NCI-H2107 treated with DMSO at 0.1 percent for 48 hours (cell line): ENCODE data around the gene PODXL.
A peak's percentile ranks its signal among the peaks of the same experiment; 100 is the strongest.

Source experiments
- DNase-seq: peaks from one replicate; lab custom pipeline; 2025; ENCODE audit not compliant: unreplicated experiment; lab: John Stamatoyannopoulos, UW

Gene PODXL

DNA sequence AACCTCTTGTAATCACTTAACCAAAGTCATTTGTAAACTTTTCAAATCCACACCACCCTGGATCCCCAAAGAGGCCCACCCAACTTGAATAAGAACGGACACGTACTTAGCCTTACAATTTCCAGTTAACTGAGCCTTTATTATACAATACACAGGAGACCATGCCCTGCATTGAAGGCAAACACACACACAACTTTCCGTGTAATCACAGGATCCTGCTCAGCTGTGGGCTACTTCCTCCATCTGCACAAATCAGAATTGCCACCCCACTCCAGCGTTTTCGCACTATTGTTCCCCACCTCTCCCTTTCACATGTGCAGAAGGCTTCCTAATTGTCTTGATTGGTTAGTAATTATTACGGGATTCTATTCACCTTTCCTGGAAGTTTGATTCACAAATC is 12.1 kb upstream of the PODXL start:
- no peak for DNase-seq

DNA sequence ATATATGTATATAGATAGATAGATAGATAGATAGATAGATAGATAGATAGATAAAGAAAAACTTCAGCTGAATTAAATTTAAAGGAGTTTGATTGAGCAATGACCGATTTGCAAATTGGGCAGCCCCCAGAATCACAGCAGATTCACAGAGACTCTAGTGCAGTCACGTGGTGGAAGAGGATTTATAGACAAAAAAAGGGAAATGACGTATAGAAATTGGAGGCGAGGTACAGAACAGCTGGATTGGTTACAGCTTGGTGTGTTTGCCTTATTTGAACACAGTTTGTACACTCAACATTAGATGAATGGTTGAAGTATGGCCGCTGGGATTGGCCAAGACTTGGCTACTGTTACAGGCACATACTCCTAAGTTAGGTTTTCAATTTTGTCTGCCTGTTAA is 8.2 kb upstream of the PODXL start:
- no peak for DNase-seq

DNA sequence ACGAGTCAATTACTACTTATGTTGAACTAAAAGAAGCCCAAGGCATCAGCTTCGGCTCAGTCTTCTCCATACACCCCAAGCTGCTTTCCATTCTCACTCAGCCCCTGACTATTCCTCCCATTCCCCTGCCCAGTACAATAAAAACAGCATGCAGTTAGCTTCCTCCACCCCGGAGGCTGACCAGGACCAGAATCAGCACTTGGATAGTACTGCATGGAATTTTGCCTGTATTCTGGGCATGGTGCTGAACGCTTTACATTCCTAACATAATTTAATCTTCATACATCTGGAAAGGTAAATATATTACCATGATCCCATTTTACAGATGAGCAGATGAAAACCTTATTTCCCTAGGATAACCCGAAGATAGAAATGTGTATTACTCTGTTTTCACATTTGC is 7.5 kb upstream of the PODXL start:
- no peak for DNase-seq

DNA sequence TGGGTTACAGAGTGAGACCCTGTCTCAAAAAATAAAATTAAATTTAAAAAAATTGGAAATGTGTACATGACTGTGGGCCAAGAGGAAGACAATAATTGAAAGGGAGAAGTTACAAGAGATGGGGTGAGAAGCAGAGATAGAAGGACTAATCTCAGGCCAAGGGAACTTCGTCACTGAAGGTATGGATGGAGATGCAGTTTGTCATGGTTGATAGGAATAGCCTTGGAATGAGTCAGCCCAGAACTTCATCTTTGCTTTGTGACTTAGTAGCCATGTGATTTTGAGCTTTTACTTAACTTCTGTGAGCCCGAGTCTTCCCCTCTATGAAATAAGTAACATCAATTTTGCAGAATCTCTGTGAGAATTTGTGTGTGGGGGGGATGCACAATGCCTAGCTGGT is 6.5 kb upstream of the PODXL start:
- DNase-seq, result no peak

DNA sequence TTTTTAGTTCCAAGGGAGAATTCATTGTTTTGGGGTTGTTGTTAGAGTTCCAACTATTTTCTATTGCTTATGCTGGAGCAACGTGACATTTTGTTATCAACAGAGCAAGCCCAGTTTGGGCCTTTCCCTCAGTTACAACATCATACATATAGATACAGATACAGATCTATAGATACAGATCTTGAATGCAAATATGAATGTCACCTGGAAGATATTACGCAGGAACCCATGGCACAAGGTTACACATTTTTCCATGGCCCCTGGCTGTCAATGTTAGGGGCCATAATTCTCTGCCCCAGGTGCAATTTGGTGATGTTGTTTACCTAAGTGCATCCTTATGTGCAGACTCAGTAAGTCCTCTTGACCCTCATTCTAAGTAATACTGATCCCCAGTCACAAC is 3.6 kb upstream of the PODXL start:
- DNase-seq, result no peak

DNA sequence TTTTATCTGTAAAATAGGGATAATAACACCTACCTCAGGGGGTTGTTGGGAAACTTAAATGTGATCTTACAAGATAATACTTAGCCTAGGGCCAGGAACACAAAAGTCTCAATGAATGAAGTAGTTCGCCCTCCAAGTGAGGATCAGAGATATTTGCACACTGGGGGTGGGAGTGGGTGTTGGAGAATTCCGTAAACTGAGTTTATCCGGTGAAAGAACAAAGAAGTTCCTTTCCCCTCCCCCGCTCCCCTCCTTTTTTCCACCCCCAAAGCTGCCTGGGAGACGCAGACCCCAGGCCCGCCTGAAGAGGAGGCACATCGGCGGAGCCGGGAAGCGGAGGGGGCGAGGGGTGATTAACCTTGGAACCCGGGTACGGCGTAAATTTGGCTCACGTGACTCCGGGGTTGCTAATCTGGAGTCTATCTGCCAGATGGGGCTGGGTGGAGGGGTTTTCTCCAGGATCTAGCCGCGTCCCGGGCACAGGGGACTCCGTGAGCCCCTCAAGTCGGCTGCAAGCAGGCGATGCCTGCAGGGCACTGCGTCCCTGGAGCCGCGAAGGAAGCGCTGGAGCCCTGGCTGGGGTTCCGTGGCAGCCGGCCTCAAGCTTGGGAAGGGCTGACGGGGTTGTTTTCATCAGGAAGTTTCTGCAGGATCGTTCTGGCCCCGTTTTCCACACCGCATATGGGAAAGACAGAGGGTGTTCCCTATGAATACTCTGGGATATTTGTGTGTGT is 1.4 kb upstream of the PODXL start:
- DNase-seq, result no peak

DNA sequence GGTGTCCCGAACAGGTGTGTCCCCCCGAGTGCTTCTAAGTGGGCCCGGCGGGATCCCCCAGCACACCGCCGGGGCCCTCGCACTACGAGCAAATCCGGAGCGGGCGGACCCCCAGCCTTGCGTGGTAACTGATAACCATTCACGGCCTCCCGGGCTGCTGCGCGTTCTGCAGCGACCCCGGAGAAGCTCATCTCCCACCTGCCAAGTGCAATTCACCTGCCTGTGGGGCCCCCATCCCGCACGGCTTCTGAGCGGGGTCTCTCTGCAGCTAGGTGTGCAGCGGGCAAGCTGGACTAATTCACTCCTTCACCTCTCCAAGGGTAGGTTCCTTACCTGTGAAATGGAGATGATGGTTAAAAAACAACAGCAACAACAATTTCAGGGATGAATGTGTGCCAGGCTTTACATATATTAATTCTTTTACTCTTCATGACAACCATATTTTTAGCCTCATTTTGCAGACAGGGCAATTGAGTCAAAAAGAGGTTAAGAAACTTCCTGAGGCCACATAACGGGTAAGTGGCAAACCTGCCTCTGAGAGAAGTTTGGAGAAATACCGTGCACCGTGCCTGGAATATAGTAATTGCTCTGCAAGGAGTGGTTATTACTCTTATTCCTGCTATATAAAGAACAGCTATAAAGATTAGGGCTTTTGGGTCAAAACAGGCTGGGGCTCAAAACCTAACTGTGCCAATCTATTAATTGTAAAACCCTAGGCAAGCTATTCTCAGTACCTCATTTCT is 652 bp upstream of the PODXL start:
- no peak for DNase-seq

DNA sequence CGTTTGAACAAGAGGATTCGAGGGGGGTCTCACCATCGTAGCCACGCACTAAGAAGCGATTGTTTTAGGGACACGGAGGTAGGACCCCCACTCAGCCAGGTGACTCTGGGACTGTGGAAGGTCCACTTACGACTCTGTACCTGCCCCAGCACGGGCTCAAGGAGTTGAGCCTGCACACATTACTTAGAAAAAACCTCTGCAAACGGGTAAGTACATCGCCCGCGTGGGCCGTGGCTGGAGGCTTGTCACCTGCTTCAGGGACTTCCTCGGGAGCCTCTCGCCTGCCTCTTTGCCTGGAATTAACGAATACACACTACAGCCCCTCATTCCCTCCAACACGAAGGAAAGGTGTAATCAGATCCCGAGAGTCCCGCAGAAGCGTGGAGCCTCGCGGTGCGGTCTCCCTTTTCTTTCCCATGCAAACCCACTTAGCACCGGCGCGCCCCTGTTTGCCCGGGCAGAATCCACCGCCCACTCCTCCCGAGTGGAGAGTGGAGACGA is 826 bp downstream of the PODXL start:
- DNase-seq, result no peak

DNA sequence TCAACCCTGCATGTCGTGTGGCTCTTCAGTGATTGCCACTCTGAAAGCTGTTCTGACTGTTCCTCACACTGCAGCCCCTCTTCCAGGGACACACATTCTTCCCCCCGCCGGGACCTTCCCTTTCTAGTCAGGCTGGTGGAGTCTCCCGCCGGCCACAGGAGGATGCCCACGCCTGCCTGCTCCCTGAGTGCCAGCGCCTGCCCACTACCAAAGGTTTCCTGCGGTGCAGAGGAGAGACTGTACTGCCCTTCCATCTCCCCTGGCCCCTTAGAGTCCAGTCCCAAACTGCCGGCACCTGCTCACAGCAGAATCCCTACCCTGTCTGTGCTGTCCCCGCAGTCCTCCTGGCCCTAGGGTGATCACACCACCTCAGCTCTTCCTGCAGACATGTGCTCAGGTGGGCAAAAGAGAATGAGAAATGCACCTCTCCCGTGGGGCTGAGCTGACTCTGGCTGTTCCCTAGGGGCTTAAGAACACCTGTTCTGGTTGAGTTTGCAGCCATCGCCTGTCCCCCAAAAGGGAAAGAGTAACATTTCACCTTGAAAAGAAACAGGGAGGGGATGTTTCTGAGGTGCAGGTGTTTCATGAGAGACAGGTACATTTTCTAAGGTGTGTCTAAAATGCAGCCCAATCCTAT is 1.4 kb downstream of the PODXL start:
- DNase-seq, result peak; percentile 14

DNA sequence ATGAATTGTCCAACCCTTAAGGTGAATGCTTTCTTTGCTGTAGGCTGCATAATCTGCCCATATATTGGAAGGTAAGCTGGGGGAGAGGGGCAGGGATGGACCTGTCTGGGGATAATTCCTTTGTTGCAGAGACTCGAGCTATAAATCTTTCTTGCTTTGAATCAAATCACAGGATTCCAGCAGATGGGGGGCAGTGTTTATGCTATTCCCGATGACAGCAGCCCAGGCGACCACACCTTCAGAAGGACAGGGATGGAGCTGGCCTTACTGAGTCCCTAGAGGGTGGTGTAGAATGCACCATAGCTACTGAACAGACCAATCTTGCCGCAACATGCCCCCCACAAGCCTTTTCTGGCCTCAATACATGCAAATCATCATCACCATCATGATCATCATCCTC is 2.5 kb downstream of the PODXL start:
- DNase-seq, result no peak

DNA sequence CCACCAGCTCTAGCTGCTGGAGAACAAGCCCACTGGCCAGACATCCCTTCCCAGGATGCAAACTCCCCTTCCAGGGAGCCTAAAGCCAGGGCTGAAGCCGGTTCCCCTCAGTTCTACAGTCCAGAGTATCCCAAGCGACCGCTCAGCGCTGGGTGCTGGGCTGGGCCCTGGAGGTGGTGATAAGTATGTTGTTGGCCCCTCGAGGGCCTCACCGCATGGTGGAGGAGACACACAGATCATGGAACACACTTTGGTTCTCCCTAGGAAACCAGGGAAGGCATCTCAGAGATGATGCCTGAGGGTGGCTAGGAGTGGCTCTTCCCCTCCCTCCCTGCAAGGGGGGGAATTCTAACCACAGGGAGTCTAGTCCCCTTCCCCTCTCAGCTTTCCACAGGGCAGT is 4.4 kb downstream of the PODXL start:
- DNase-seq, result no peak

DNA sequence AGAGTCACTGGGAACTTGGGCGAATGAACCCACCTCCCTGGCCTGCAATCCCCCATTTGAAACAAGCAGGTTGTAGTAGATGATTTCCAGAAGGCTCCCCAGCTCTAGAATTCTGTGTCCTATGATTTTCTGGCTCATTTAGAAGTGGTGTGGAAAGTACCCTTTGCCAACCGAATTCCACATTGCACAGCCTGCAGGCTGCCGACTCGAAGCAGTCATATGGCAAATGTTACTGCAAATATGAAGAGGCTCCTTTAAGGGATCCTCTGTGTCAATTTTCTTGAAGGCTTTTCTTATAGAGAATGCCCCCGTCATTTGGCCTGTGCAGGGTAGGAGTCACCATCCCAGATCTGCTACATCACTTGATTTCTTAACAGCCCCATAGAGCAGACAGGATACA is 5.6 kb downstream of the PODXL start:
- DNase-seq, result no peak

DNA sequence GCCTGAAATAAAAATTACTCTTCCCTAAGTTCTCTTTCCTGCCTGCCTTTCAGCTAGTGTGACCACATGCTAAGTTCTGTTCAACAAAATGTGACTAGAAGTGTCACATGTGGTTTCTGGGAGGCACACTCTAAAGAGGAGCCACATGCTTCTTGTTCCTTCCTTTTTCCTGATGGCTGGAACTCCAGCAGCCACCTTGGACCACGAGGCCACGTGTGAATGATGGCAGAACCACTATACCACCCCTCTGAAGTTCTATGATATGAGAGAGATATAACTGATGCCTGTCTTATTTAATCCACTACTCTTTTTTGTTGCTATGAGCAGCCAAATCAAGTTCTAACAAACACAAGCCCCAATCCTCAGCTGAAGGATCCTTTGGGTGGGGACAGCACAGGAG is 8.1 kb downstream of the PODXL start:
- no peak for DNase-seq

DNA sequence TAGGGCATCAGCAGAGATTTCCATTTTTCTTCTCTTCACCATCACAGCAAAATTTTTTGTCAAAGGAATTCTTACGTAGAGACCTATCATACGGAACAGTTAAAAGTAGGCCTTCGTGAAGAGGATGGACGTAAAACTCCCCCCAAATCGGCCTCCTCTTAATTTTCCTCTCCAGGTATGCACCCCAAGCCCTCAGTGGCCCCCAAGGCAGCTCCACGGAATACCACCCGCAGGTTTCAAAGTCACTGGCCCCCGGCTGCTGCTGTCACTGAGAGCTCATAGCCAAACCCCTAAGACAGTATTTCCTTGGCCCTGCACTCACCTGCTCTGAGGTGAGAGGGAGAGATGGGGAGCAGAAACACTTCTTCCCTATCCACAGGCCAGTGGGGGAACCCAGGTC is 8.8 kb downstream of the PODXL start:
- DNase-seq, result no peak

DNA sequence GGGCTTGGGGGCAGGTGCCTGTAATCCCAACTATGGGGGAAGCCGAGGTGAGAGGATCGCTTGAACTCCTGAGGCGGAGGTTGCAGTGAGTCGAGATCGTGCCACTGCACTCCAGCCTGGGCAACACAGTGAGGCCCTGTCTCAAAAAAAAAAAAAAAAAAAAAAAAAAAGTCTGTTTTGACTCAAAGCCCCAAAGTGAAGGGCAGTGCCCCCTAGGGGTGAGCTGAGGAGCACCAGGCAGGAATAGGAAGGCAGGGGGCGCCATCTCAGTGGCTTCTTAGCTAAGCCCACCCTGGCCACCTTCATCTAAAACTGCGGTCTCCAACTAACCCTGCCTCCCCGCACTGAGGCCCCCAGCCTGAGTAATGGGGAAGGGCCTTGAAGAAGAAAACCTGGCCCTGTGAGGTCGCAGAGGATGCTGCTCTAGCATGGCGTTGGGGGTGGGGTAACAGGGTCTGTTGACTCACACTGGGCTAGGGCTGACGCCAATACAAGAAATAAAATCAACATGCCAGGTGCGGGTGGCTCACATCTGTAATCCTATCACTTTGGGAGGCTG is 9.8 kb downstream of the PODXL start:
- no peak for DNase-seq

DNA sequence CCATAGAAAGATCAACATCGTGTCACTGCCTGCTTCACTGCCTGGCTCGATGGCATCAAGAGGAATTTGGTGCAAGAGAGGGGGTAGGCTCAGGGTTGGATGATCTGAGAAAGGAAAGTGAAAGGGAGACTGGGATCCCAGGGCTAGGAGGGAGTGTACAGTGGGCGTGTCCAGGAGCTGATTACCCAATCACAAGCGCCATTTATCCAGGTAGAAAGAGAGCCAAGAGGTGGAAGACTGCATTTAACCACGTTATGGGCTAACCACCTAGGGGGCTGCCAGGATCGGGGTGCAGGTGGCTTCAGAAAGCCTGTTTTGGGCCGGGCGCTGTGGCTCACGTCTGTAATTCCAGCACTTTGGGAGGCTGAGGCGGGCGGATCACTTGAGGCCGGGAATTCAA is 10.3 kb downstream of the PODXL start:
- DNase-seq, result no peak

DNA sequence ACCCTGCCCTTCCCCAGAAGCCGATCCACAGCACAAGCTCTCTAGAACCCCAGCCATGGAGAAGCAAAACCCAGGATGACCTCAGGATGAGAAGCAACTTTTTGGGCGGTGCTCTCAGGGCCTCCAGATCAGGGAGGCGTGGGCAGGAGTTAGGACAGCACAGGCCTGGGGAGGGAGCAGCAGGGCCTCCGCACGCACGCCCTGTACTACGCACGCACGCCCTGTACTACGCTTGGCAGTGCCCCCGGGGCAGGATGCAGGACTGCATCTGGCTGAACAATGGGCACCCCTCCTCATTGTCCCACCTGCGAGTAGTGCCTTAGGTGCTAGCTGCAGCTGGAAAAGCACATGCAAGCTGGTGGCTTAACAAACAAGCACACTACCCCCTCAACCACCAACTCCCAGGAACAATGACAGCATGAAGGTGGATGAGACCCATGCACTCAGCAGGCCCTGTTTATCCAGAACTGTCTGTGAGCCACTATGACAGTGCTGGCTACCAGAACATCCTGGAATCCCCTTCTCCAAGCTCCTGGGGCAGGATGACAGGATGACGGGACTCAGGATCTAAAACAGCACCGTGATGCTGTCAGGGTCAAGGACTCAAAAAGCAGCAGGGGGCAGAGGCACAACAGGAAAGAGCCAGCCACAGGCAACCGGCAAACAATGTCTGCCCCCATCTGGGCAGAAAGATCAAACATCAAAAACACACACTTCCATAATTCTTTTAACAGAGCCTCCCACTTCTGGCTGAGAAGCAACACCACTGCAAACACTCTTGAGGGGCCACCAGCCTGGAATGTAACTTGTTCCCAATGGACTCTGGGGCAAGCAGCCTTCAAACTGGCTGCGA is 11.8 kb downstream of the PODXL start:
- DNase-seq, result no peak

DNA sequence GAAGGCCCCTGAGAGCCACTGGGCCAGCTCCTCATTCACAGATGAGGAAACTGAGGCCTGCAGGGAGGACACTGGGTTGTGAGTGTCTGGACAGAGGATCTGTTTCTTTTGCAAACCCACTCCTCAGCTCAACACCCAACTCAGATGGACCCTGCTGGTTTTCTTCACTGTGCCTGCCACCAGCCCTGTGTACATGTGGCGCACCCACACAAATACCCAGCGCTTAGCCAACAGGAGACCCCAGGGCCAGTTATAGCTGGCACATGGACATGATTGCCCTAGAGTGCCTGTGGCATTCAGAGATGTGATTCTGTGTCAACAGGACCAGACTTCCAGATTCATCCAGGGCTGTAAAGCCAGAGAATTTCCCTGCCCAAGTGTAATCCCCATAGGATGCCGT is 12.4 kb downstream of the PODXL start:
- no peak for DNase-seq

DNA sequence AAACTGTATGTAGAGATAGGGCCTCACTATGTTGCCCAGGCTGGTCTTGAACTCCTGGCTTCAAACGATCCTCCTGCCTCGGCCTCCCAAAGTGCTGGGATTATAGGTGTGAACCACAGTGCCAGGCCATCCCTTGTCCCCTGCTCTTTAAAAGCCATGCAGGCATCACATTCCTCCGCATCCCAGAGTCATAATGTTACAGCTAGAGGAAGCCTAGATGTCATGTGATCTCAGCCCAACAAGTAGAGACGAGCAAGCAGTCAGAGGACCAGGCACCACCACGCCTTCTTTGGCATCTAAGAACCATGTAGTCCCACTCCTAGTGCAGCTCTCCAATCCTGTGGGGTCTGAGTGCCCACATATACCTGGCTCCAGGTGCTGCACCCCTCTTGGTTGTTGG is 13.1 kb downstream of the PODXL start:
- DNase-seq, result no peak

DNA sequence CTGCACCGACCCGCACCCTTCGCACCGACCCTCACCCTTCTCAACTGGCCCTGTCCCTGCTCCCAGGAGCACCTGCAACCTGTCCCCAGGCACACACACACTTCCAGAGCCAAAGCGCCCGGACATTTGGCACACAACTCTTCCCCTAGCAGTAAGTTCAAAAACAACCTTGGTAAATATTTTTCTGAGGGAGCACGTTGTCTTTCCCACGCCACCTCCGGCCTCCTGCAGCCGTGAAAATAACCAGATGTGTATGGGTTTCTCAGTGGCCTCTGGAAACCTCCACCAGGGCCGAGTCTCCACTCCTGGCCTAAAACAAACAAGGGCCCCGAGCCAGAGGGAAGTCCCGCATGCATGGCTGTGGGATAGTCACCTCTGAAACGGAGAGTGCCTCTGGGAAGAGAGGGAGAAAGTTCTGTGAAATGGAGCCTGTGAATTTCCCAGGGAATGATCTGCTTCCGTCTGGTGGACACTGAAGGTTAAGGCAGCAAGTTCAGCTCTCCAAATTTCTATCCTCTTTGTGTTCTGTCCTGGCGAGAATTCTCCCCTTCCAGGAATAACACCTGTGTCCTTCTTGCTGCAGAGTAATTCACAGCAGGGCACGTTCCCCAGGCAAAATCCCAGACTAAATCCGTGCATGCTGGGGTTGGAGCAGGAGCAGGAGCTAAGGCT is 15.8 kb downstream of the PODXL start:
- no peak for DNase-seq

DNA sequence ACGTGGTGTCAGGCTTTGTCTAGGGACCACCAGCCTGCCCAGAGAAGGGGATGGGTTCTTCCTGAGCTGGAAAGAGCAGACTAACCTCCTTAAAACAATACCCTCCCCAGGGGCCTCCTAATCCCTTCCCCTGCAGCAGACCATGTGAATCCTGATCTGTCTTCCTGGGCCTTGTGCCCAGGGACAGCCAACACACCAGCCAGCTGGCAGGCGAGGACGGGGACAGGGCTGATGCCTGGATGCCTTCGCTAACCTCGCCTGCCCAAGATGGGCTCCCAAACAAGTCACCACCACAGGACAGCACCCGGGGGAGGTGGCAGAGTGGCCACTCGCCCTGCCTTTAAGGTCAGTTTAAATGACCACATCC is 17.6 kb downstream of the PODXL start:
- no peak for DNase-seq
